GM23248 (cell line): ENCODE results near the gene ZFAND6. TPM values are rescaled to one million over a fixed set of nuclear protein-coding genes. Genes with fewer than 3 reads are reported as not detected.

ENCODE experiments used
- DNase-seq: peaks from one replicate; pipeline ENCODE4 v3.0.0-alpha.2; 2015
- H2AFZ ChIP-seq: fragments of 200-600 bp; sonication (generic); 2 replicates; pipeline ENCODE4 v1.6.1; 2016; ENCODE audit warnings: antibody characterized with exemption
- H3F3A ChIP-seq: fragments of 200-600 bp; sonication (generic); 2 replicates; pipeline ENCODE4 v1.6.1; 2016; ENCODE audit warnings: mild to moderate bottlenecking, antibody characterized with exemption, mixed run types; ENCODE audit not compliant: insufficient read depth
- H3K27ac ChIP-seq: fragments of 200-600 bp; sonication (generic); 2 replicates; pipeline ENCODE4 v1.5.1; 2016; ENCODE audit warnings: mild to moderate bottlenecking
- H3K27me3 ChIP-seq: fragments of 200-600 bp; sonication (generic); replicated peaks from 2 replicates; pipeline ENCODE4 v1.6.1; 2016; ENCODE audit warnings: mild to moderate bottlenecking; ENCODE audit not compliant: insufficient read depth
- H3K36me3 ChIP-seq: fragments of 200-600 bp; sonication (generic); 2 replicates; pipeline ENCODE4 v1.6.1; 2016; ENCODE audit warnings: low read depth, mild to moderate bottlenecking
- H3K4me1 ChIP-seq: fragments of 200-600 bp; sonication (generic); 2 replicates; pipeline ENCODE4 v1.6.1; 2016; ENCODE audit warnings: mild to moderate bottlenecking; ENCODE audit not compliant: insufficient read depth
- H3K4me2 ChIP-seq: fragments of 200-600 bp; sonication (generic); one replicate; pipeline ENCODE4 v1.6.1; 2016; ENCODE audit warnings: mild to moderate bottlenecking; ENCODE audit not compliant: unreplicated experiment
- H3K4me3 ChIP-seq: fragments of 200-600 bp; sonication (generic); 2 replicates; pipeline ENCODE4 v1.5.1; 2016; ENCODE audit warnings: mild to moderate bottlenecking
- H3K79me2 ChIP-seq: fragments of 200-600 bp; sonication (generic); 2 replicates; pipeline ENCODE4 v1.6.1; 2016; ENCODE audit warnings: mild to moderate bottlenecking; ENCODE audit not compliant: insufficient read depth
- H3K9ac ChIP-seq: fragments of 200-600 bp; sonication (generic); 2 replicates; pipeline ENCODE4 v1.6.1; 2016; ENCODE audit warnings: mild to moderate bottlenecking
- H3K9me2 ChIP-seq: fragments of 200-600 bp; sonication (generic); 2 replicates; pipeline ENCODE4 v1.6.1; 2016; ENCODE audit warnings: mixed run types, mild to moderate bottlenecking, moderate library complexity; ENCODE audit not compliant: insufficient read depth
- H3K9me3 ChIP-seq: fragments of 200-600 bp; sonication (generic); one replicate; pipeline ENCODE4 v1.6.1; 2017; ENCODE audit warnings: low read depth
- H4K20me1 ChIP-seq: fragments of 200-600 bp; sonication (generic); 2 replicates; pipeline ENCODE4 v1.6.0; 2016; ENCODE audit not compliant: insufficient read depth
- EZH2 ChIP-seq: fragments of 200-600 bp; sonication (generic); IDR thresholded peaks from 2 replicates; pipeline ENCODE4 v1.6.1; 2018; ENCODE audit warnings: antibody characterized with exemption, mild to moderate bottlenecking; ENCODE audit not compliant: insufficient read depth, poor library complexity, severe bottlenecking
- EZH2phosphoT487 ChIP-seq: fragments of 200-600 bp; sonication (generic); IDR thresholded peaks from 2 replicates; pipeline ENCODE4 v1.6.1; 2018; ENCODE audit warnings: antibody characterized with exemption, moderate library complexity, mild to moderate bottlenecking, low read depth; ENCODE audit not compliant: insufficient read depth
- WGBS, 2 experiments: methylation state at CpG; one replicate each; pipeline ENCODE4 v1.1.6; 2015 to 2017; ENCODE audit warnings: low lambda C conversion rate in 2 of 2, low coverage in 1 of 2; ENCODE audit errors: missing lambda C conversion rate in 2 of 2; 5-methylcytosine and 5-hydroxymethylcytosine counted together
- in situ Hi-C: fragments of 300-500 bp; cut with MboI; formaldehyde crosslinking; loops from 2 replicates; pipeline ENCODE4 v1.15.0; 2020
- polyA plus RNA-seq: library from polyadenylated mRNA; unstranded; fragments of >200 nt; fragmentation: Nextera tagmentation; extraction: Ambion mirVana; gene quantifications from 2 replicates; pipeline ENCODE4 v1.2.1, GENCODE V29; 2016
- total RNA-seq: library from RNA; depleted of rRNA; stranded (reverse); fragments of >200 nt; shearing (Covaris generic); gene quantifications from 2 replicates; pipeline ENCODE4 v1.2.3, GENCODE V29; 2014

Gene ZFAND6
- total and polyA plus RNA-seq, 2 experiments from 2014 or later: 101 to 104 TPM

- H3K4me2 ChIP-seq: no peak overlapping the region
- H2AFZ ChIP-seq: no peak overlapping the region
- no peaks in the 10 kb centered on the region for H3K9me2 ChIP-seq
- H3K4me1 ChIP-seq: no peaks in the 10 kb centered on the region
- TF ChIP-seq EZH2phosphoT487: no peak
- no peak for TF ChIP-seq EZH2
- in situ Hi-C loops: no loop called here
- H3K9me3 ChIP-seq: no peaks in the 10 kb centered on the region
- DNase-seq: no peak
- 0 out of 2 replicates have a peak, but pooled peaks cover 22% of the 10 kb centered on the region for H3K36me3 ChIP-seq
- no peak overlapping the region for H3K27ac ChIP-seq
- H3F3A ChIP-seq: no peaks in the 10 kb centered on the region
- H3K27me3 ChIP-seq: no peaks in the 10 kb centered on the region
- H3K9ac ChIP-seq: no peak overlapping the region
- H3K79me2 ChIP-seq: no peaks in the 10 kb centered on the region
- no peaks in the 10 kb centered on the region for H4K20me1 ChIP-seq
- H3K4me3 ChIP-seq: no peak overlapping the region
- WGBS, 2 experiments: 81 to 91% methylated on average over 3 of the region's 3 CpGs
Observed at GRCh38 chr15:80138961-80139360, 79.5 kb downstream of the ZFAND6 start.

- no peak for TF ChIP-seq EZH2
- no peak for TF ChIP-seq EZH2phosphoT487
- Histone ChIP-seq H3K27ac (no peak overlapping the region), H2AFZ (no peak overlapping the region), H3K4me2 (no peak overlapping the region), H3K9me3 (no peaks in the 10 kb centered on the region), H3K9ac (no peak overlapping the region), H3K4me1 (no peaks in the 10 kb centered on the region), H3K36me3 (0 out of 2 replicates have a peak, but pooled peaks cover 16% of the 10 kb centered on the region), H3K79me2 (no peaks in the 10 kb centered on the region), H3K27me3 (no peaks in the 10 kb centered on the region), H3K9me2 (no peaks in the 10 kb centered on the region), H4K20me1 (no peaks in the 10 kb centered on the region), H3K4me3 (no peak overlapping the region), H3F3A (no peaks in the 10 kb centered on the region)
- DNase-seq: no peak
- in situ Hi-C loops: no loop called here
- WGBS, 2 experiments: 98 to 100% methylated on average over 2 to 4 of the region's 4 CpGs
Observed at GRCh38 chr15:80140909-80141308, 81.4 kb downstream of the ZFAND6 start.

- H3K4me2 ChIP-seq: no peak overlapping the region
- no peak overlapping the region for H3K9ac ChIP-seq
- H3K79me2 ChIP-seq: no peaks in the 10 kb centered on the region
- no peaks in the 10 kb centered on the region for H3K9me3 ChIP-seq
- H3K27me3 ChIP-seq: no peaks in the 10 kb centered on the region
- no peak overlapping the region for H2AFZ ChIP-seq
- no peaks in the 10 kb centered on the region for H3F3A ChIP-seq
- TF ChIP-seq EZH2phosphoT487: no peak
- no peak overlapping the region for H3K27ac ChIP-seq
- H3K36me3 ChIP-seq: 0 out of 2 replicates have a peak, but pooled peaks cover 12% of the 10 kb centered on the region
- in situ Hi-C loops: no loop called here
- H3K4me3 ChIP-seq: no peak overlapping the region
- DNase-seq: no peak
- 91 to 93% methylated on average over 5 of the region's 5 CpGs for WGBS, 2 experiments
- no peaks in the 10 kb centered on the region for H3K9me2 ChIP-seq
- no peaks in the 10 kb centered on the region for H4K20me1 ChIP-seq
- H3K4me1 ChIP-seq: no peaks in the 10 kb centered on the region
Observed at GRCh38 chr15:80141916-80142598, 82.6 kb downstream of the ZFAND6 start.

GRCh38 chr15:80142646-80143045 lies 83.2 kb downstream of the ZFAND6 start:
- H3K36me3 ChIP-seq: 0 out of 2 replicates have a peak, but pooled peaks cover 8% of the 10 kb centered on the region
- no peaks in the 10 kb centered on the region for H3K27me3 ChIP-seq
- no peak overlapping the region for H3K27ac ChIP-seq
- H2AFZ ChIP-seq: no peak overlapping the region
- no peaks in the 10 kb centered on the region for H3F3A ChIP-seq
- TF ChIP-seq EZH2phosphoT487 (no peak), EZH2 (no peak)
- H4K20me1 ChIP-seq: no peaks in the 10 kb centered on the region
- no peak overlapping the region for H3K4me2 ChIP-seq
- H3K9me3 ChIP-seq: no peaks in the 10 kb centered on the region
- no peak for DNase-seq
- in situ Hi-C loops: no loop called here
- H3K4me1 ChIP-seq: no peaks in the 10 kb centered on the region
- H3K9ac ChIP-seq: no peak overlapping the region
- H3K79me2 ChIP-seq: no peaks in the 10 kb centered on the region
- WGBS, 2 experiments: 99 to 100% methylated on average over 5 of the region's 5 CpGs
- no peak overlapping the region for H3K4me3 ChIP-seq
- no peaks in the 10 kb centered on the region for H3K9me2 ChIP-seq
